ENCODE measurements around the gene CCDC102B.

- TF ChIP-seq, protein P1, sequence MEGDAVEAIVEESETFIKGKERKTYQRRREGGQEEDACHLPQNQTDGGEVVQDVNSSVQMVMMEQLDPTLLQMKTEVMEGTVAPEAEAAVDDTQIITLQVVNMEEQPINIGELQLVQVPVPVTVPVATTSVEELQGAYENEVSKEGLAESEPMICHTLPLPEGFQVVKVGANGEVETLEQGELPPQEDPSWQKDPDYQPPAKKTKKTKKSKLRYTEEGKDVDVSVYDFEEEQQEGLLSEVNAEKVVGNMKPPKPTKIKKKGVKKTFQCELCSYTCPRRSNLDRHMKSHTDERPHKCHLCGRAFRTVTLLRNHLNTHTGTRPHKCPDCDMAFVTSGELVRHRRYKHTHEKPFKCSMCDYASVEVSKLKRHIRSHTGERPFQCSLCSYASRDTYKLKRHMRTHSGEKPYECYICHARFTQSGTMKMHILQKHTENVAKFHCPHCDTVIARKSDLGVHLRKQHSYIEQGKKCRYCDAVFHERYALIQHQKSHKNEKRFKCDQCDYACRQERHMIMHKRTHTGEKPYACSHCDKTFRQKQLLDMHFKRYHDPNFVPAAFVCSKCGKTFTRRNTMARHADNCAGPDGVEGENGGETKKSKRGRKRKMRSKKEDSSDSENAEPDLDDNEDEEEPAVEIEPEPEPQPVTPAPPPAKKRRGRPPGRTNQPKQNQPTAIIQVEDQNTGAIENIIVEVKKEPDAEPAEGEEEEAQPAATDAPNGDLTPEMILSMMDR (IDR thresholded peaks at IDR 0.05) = no peak
- TF ChIP-seq POLR2A (IDR thresholded peaks at IDR 0.05) (no peak), POLR2AphosphoS5 (IDR thresholded peaks at IDR 0.05) (no peak)
These were observed 42.8 kb downstream of the CCDC102B start for GRCh38 chr18:68840554-68841263.
